ENCODE data around the gene WDPCP. TPM values are rescaled to one million over a fixed set of nuclear protein-coding genes. Genes with fewer than 3 reads are reported as not detected.

Gene WDPCP
- total RNA-seq, 2 experiments from 2014 or later: 14.8 to 29.3 TPM

DNA sequence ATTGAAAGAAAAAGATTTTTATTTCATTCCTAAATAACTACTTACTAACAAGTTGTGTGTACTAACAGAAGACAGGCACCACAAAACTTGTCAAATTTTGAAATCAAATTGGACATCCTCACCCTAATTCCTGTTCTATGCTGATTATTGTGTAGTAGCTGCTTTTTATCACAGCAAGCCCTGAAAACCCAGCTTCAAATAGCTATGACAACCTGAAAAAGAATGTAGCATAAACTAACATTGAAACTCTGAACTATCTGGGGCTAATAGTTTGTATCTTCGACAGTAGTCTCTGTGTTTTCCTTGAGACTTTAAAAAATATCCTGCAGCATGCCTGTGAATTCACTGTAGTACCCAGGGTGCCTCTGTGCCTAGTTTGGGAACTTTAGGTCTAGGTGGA, 122.6 kb downstream of the WDPCP start:
- BruUV-seq (replicated peaks): no TSS peak
- no peak overlapping the region for H3K4me3 ChIP-seq (ENCODE audit: low read depth, low read length, poor library complexity, severe bottlenecking)
- DNase-seq (ENCODE audit: low spot score): no peak
- no peaks in the 10 kb centered on the region for H3K79me2 ChIP-seq (ENCODE audit: insufficient read depth, low read depth, low read length)
- H3K9me2 ChIP-seq (ENCODE audit: insufficient read depth, low read length): no peaks in the 10 kb centered on the region
- no peaks in the 10 kb centered on the region for H3K4me1 ChIP-seq (ENCODE audit: insufficient read depth, low read length, poor library complexity, severe bottlenecking)
- no peaks in the 10 kb centered on the region for H3K9me3 ChIP-seq (ENCODE audit: low read length)
- no peak overlapping the region for H3K4me2 ChIP-seq (ENCODE audit: low read length)
- POLR2A ChIA-PET: no interaction called here
- H3K36me3 ChIP-seq (ENCODE audit: insufficient read depth, low read length): no peaks in the 10 kb centered on the region
- intact Hi-C loops (cut with micrococcal nuclease; ENCODE audit: unreplicated experiment): no loop called here
- CTCF ChIA-PET (ENCODE audit: unreplicated experiment): no interaction called here
- no peak overlapping the region for H3K27ac ChIP-seq (ENCODE audit: low read depth, low read length, poor library complexity, severe bottlenecking)
- TF ChIP-seq, protein P1, sequence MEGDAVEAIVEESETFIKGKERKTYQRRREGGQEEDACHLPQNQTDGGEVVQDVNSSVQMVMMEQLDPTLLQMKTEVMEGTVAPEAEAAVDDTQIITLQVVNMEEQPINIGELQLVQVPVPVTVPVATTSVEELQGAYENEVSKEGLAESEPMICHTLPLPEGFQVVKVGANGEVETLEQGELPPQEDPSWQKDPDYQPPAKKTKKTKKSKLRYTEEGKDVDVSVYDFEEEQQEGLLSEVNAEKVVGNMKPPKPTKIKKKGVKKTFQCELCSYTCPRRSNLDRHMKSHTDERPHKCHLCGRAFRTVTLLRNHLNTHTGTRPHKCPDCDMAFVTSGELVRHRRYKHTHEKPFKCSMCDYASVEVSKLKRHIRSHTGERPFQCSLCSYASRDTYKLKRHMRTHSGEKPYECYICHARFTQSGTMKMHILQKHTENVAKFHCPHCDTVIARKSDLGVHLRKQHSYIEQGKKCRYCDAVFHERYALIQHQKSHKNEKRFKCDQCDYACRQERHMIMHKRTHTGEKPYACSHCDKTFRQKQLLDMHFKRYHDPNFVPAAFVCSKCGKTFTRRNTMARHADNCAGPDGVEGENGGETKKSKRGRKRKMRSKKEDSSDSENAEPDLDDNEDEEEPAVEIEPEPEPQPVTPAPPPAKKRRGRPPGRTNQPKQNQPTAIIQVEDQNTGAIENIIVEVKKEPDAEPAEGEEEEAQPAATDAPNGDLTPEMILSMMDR (conservative IDR thresholded peaks at IDR 0.05; ENCODE audit: low read length): no peak
- no peak for TF ChIP-seq EZH2phosphoT487 (IDR thresholded peaks at IDR 0.05; ENCODE audit: borderline replicate concordance, low read depth, low read length)
- no peak overlapping the region for H2AFZ ChIP-seq (ENCODE audit: low read length)
- H4K20me1 ChIP-seq (ENCODE audit: insufficient read depth, low read length): no peaks in the 10 kb centered on the region

DNA sequence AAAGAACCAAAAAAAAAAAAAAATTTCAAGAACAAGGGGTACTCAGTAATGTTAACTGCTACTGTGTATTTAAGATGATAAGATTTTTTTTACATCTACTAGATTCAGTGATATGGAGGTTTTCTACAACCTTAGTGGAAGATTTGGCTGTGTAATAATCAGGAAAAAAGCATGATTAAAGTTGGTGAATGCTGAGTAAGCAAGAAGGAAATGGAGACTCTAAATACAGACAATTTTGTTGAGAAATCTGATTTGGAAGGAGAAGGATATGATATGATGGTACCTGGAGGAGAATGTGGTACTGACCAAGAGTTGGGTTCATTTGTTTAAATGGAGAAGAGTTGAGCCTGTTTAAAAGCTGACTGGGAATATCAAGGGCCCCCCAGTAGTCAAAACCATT, 125.1 kb downstream of the WDPCP start:
- Histone ChIP-seq H3K79me2 (ENCODE audit: insufficient read depth, low read depth, low read length) (no peaks in the 10 kb centered on the region), H4K20me1 (ENCODE audit: insufficient read depth, low read length) (no peaks in the 10 kb centered on the region), H3K36me3 (ENCODE audit: insufficient read depth, low read length) (no peaks in the 10 kb centered on the region), H2AFZ (ENCODE audit: low read length) (no peak overlapping the region), H3K4me2 (ENCODE audit: low read length) (no peak overlapping the region), H3K4me3 (ENCODE audit: low read depth, low read length, poor library complexity, severe bottlenecking) (no peak overlapping the region), H3K9me3 (ENCODE audit: low read length) (no peaks in the 10 kb centered on the region), H3K27ac (ENCODE audit: low read depth, low read length, poor library complexity, severe bottlenecking) (no peak overlapping the region), H3K9me2 (ENCODE audit: insufficient read depth, low read length) (no peaks in the 10 kb centered on the region), H3K4me1 (ENCODE audit: insufficient read depth, low read length, poor library complexity, severe bottlenecking) (no peaks in the 10 kb centered on the region)
- no TSS peak for BruUV-seq (replicated peaks)
- intact Hi-C loops (cut with micrococcal nuclease; ENCODE audit: unreplicated experiment): no loop called here
- ChIA-PET POLR2A (no interaction called here), CTCF (ENCODE audit: unreplicated experiment) (no interaction called here)
- TF ChIP-seq, protein P1 (conservative IDR thresholded peaks at IDR 0.05; ENCODE audit: low read length): no peak
- TF ChIP-seq EZH2phosphoT487 (IDR thresholded peaks at IDR 0.05; ENCODE audit: borderline replicate concordance, low read depth, low read length): no peak
- DNase-seq (ENCODE audit: low spot score): no peak

DNA sequence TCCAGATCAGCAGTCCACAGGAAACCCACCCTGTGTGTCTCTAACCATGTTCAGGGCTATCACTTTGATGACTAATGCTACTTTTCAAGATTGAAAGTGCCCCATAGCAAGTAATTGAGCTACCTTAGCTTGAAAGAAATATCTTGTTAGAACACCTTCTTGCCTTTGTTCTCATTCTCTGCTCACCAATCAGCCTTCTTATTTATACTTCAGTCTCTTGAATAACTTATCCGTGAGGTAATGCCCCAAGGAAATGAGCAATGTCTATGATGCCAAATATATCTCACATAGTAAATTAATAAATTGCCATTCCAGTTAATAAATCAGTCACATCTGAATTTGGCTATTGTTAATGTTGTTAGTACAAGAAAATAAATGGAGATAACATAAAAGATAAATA, 141.6 kb downstream of the WDPCP start:
- Histone ChIP-seq H4K20me1 (ENCODE audit: insufficient read depth, low read length) (no peaks in the 10 kb centered on the region), H3K9me2 (ENCODE audit: insufficient read depth, low read length) (no peaks in the 10 kb centered on the region), H3K27ac (ENCODE audit: low read depth, low read length, poor library complexity, severe bottlenecking) (no peak overlapping the region), H3K9me3 (ENCODE audit: low read length) (no peaks in the 10 kb centered on the region), H3K4me1 (ENCODE audit: insufficient read depth, low read length, poor library complexity, severe bottlenecking) (no peaks in the 10 kb centered on the region), H3K79me2 (ENCODE audit: insufficient read depth, low read depth, low read length) (no peaks in the 10 kb centered on the region), H3K4me3 (ENCODE audit: low read depth, low read length, poor library complexity, severe bottlenecking) (no peak overlapping the region), H3K36me3 (ENCODE audit: insufficient read depth, low read length) (no peaks in the 10 kb centered on the region), H3K4me2 (ENCODE audit: low read length) (no peak overlapping the region), H2AFZ (ENCODE audit: low read length) (no peak overlapping the region)
- ChIA-PET POLR2A (interaction anchor here (0.6 kb wide), 1 partner anchor 63 kb away, joined by 5 read pairs; no protein-coding TSS in a partner anchor), CTCF (ENCODE audit: unreplicated experiment) (no interaction called here)
- TF ChIP-seq, protein P1 (conservative IDR thresholded peaks at IDR 0.05; ENCODE audit: low read length): no peak
- no peak for TF ChIP-seq EZH2phosphoT487 (IDR thresholded peaks at IDR 0.05; ENCODE audit: borderline replicate concordance, low read depth, low read length)
- no TSS peak for BruUV-seq (replicated peaks)
- intact Hi-C loops (cut with micrococcal nuclease; ENCODE audit: unreplicated experiment): no loop called here
- no peak for DNase-seq (ENCODE audit: low spot score)

Measured in OCI-LY7 (cell line).